GM23338 (cell line): ENCODE data around the gene SUV39H2. TPM values are rescaled to one million over a fixed set of nuclear protein-coding genes. Genes with fewer than 3 reads are reported as not detected.

Source experiments
- ATAC-seq: fragments of 200-7000 bp; cut with Tn5 transposase; 3 replicates; pipeline ENCODE4 v1.9.1; 2020
- DNase-seq: peaks from one replicate; pipeline ENCODE4 v3.0.0-alpha.2; 2015; ENCODE audit warnings: low spot score
- H2AFZ ChIP-seq: fragments of 200-600 bp; sonication (generic); 2 replicates; pipeline ENCODE4 v1.8.0; 2016; ENCODE audit warnings: antibody characterized with exemption, mild to moderate bottlenecking, moderate library complexity
- H3F3A ChIP-seq: fragments of 200-600 bp; sonication (generic); replicated peaks from 2 replicates; pipeline ENCODE4 v1.8.0; 2017; ENCODE audit warnings: antibody characterized with exemption, mixed run types, low read depth
- H3K27ac ChIP-seq: fragments of 200-600 bp; sonication (generic); 2 replicates; pipeline ENCODE4 v1.6.1; 2016; ENCODE audit warnings: low read depth
- H3K27me3 ChIP-seq: fragments of 200-600 bp; sonication (generic); 2 replicates; pipeline ENCODE4 v1.8.0; 2016; ENCODE audit warnings: mild to moderate bottlenecking, mixed run types, moderate library complexity; ENCODE audit not compliant: insufficient read depth
- H3K36me3 ChIP-seq: fragments of 200-600 bp; sonication (generic); 2 replicates; pipeline ENCODE4 v1.8.0; 2016; ENCODE audit warnings: mild to moderate bottlenecking; ENCODE audit not compliant: insufficient read depth
- H3K4me1 ChIP-seq: fragments of 200-600 bp; sonication (generic); 2 replicates; pipeline ENCODE4 v1.8.0; 2016; ENCODE audit warnings: mild to moderate bottlenecking, moderate library complexity; ENCODE audit not compliant: insufficient read depth
- H3K4me2 ChIP-seq: fragments of 200-600 bp; sonication (generic); 2 replicates; pipeline ENCODE4 v1.7.1; 2017; ENCODE audit warnings: mixed run types
- H3K4me3 ChIP-seq: fragments of 200-600 bp; sonication (generic); 2 replicates; pipeline ENCODE4 v1.6.1; 2016; ENCODE audit warnings: mixed run types
- H3K79me2 ChIP-seq: fragments of 200-600 bp; sonication (generic); replicated peaks from 2 replicates; pipeline ENCODE4 v1.8.0; 2017; ENCODE audit warnings: mild to moderate bottlenecking; ENCODE audit not compliant: insufficient read depth
- H3K9me2 ChIP-seq: fragments of 200-600 bp; sonication (generic); 2 replicates; pipeline ENCODE4 v1.8.0; 2017; ENCODE audit not compliant: insufficient read depth
- H4K20me1 ChIP-seq: fragments of 200-600 bp; sonication (generic); replicated peaks from 2 replicates; pipeline ENCODE4 v1.8.0; 2017; ENCODE audit warnings: mild to moderate bottlenecking; ENCODE audit not compliant: insufficient read depth
- H3K27ac Mint-ChIP-seq: 2 replicates; pipeline ENCODE4 v1.8.0; 2020; ENCODE audit warnings: inconsistent platforms, mild to moderate bottlenecking, moderate library complexity, mixed read lengths
- H3K27me3 Mint-ChIP-seq: 3 replicates; pipeline ENCODE4 v1.8.0; 2022; ENCODE audit warnings: low read depth, mild to moderate bottlenecking, moderate library complexity, mixed read lengths, inconsistent platforms; ENCODE audit not compliant: insufficient read depth, poor library complexity
- H3K36me3 Mint-ChIP-seq: 3 replicates; pipeline ENCODE4 v1.8.0; 2021; ENCODE audit warnings: low read depth, mild to moderate bottlenecking, inconsistent platforms, moderate library complexity, mixed read lengths
- H3K4me1 Mint-ChIP-seq: 3 replicates; pipeline ENCODE4 v1.8.0; 2020; ENCODE audit warnings: mild to moderate bottlenecking, inconsistent platforms, mixed read lengths
- H3K4me3 Mint-ChIP-seq: 3 replicates; pipeline ENCODE4 v1.8.0; 2021; ENCODE audit warnings: moderate library complexity, mild to moderate bottlenecking, inconsistent platforms, mixed read lengths
- H3K9me3 Mint-ChIP-seq: 3 replicates; pipeline ENCODE4 v1.8.0; 2020; ENCODE audit warnings: moderate library complexity, mild to moderate bottlenecking, inconsistent platforms, mixed read lengths
- CREB1 ChIP-seq: fragments of 250-450 bp; sonication (Bioruptor Pico); IDR thresholded peaks from 2 replicates; pipeline ENCODE4 v1.5.0; 2020; ENCODE audit warnings: low read depth, mild to moderate bottlenecking, moderate library complexity
- EZH2 ChIP-seq: fragments of 200-600 bp; sonication (generic); IDR thresholded peaks from one replicate; pipeline ENCODE4 v1.8.0; 2017; ENCODE audit warnings: antibody characterized with exemption, mild to moderate bottlenecking, low read depth; ENCODE audit not compliant: unreplicated experiment
- EZH2phosphoT487 ChIP-seq: fragments of 200-600 bp; sonication (generic); IDR thresholded peaks from one replicate; pipeline ENCODE4 v1.8.1; 2018; ENCODE audit warnings: antibody characterized with exemption; ENCODE audit not compliant: unreplicated experiment
- JUNB ChIP-seq: IDR thresholded peaks from one replicate; pipeline ENCODE4 v1.6.1; 2016; ENCODE audit warnings: antibody characterized with exemption; ENCODE audit not compliant: unreplicated experiment
- NANOG ChIP-seq: IDR thresholded peaks from 2 replicates; pipeline ENCODE4 v1.6.1; 2016; ENCODE audit warnings: antibody characterized with exemption, borderline replicate concordance
- POLR2AphosphoS5 ChIP-seq: IDR thresholded peaks from 2 replicates; pipeline ENCODE4 v1.6.1; 2016; ENCODE audit warnings: antibody characterized with exemption, low read depth
- STAT1 ChIP-seq: IDR thresholded peaks from one replicate; pipeline ENCODE4 v1.6.1; 2016; ENCODE audit warnings: antibody characterized with exemption; ENCODE audit not compliant: unreplicated experiment
- ZNF114 ChIP-seq: fragments of 250-450 bp; sonication (Bioruptor Pico); IDR thresholded peaks from 2 replicates; pipeline ENCODE4 v1.5.0; 2020; ENCODE audit warnings: mild to moderate bottlenecking, moderate library complexity
- ZNF331 ChIP-seq: fragments of 250-450 bp; sonication (Bioruptor Pico); IDR thresholded peaks from 2 replicates; pipeline ENCODE4 v1.5.0; 2020; ENCODE audit warnings: low read depth, mild to moderate bottlenecking, moderate library complexity
- polyA plus RNA-seq: library from polyadenylated mRNA; unstranded; fragments of >200 nt; fragmentation: Nextera tagmentation; extraction: Ambion mirVana; gene quantifications from 2 replicates; pipeline ENCODE4 v1.2.1, GENCODE V29; 2016
- total RNA-seq: library from RNA; depleted of rRNA; stranded (reverse); fragments of >200 nt; shearing (Covaris generic); gene quantifications from 2 replicates; pipeline ENCODE4 v1.2.3, GENCODE V29; 2014
- TF ChIP-seq, protein P1 (sequence below): IDR thresholded peaks from one replicate; pipeline ENCODE4 v1.6.1; 2018; ENCODE audit warnings: antibody characterized with exemption; ENCODE audit not compliant: unreplicated experiment
- TF ChIP-seq, protein P2 (sequence below): fragments of 250-450 bp; sonication (Bioruptor Pico); IDR thresholded peaks from 2 replicates; pipeline ENCODE4 v1.5.0; 2020; ENCODE audit warnings: mild to moderate bottlenecking, moderate library complexity
- TF ChIP-seq, protein P3 (sequence below), 2 experiments: fragments of 200-600 bp in 1 of 2; sonication (generic) in 1 of 2; conservative IDR thresholded peaks; 2 replicates each; pipeline versions ENCODE4 v1.5.1 to v1.6.1; 2016 to 2017; ENCODE audit warnings: antibody characterized with exemption in 2 of 2, low read depth in 2 of 2, mild to moderate bottlenecking in 2 of 2, moderate library complexity in 1 of 2
- TF ChIP-seq, protein P4 (sequence below): IDR thresholded peaks from 2 replicates; pipeline ENCODE4 v1.6.1; 2016; ENCODE audit warnings: antibody characterized with exemption

SUV39H2 gene
- total and polyA plus RNA-seq, 2 experiments from 2014 or later: 33.3 to 59.1 TPM

DNA sequence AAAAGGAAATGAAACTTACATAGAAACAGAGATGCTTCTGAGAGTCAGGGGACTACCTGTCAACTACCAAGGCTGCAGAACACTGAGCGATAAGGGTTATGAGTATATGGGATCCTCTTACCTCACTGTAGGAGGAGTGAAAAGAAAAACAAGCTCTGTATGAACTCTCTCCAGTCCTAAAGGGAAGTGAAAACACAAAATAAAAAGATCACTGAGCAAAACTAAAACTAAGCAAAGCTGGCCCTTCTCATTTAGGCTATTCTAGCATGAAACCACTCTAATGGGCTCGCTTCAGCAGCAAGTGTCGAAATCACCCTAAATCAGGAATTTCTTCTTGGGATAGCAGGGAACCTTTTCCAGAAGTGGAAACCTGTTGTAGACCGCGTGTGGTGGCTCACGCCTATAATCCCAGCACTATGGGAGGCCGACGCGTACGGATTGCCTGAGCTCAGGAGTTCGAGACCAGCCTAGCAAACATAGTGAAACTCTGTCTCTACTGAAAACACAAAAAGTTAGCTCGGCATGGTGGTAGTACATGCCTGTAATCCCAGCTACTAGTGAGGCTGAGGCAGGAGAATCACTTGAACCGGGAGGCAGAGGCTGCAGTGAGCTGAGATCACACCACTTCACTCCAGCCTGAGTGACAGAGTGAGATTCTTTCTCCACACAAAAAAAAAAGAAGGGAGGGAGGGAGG lies 48.2 kb downstream of the SUV39H2 start:
- Mint-ChIP-seq H3K27me3 (no peaks in the 10 kb centered on the region), H3K27ac (no peak overlapping the region), H3K9me3 (no peaks in the 10 kb centered on the region), H3K4me1 (no peaks in the 10 kb centered on the region), H3K4me3 (no peak overlapping the region), H3K36me3 (peaks cover 23% of the 10 kb centered on the region)
- H3K79me2 ChIP-seq: no peaks in the 10 kb centered on the region
- DNase-seq (no peak), ATAC-seq (no peak)
- peaks cover 12% of the 10 kb centered on the region; the same call in 1 of the 2 replicates for H3K36me3 ChIP-seq
- H2AFZ ChIP-seq: no peak overlapping the region
- no peak overlapping the region for H3K4me3 ChIP-seq
- H3K4me1 ChIP-seq: no peaks in the 10 kb centered on the region
- no peaks in the 10 kb centered on the region for H3K9me2 ChIP-seq
- TF ChIP-seq, protein P1, sequence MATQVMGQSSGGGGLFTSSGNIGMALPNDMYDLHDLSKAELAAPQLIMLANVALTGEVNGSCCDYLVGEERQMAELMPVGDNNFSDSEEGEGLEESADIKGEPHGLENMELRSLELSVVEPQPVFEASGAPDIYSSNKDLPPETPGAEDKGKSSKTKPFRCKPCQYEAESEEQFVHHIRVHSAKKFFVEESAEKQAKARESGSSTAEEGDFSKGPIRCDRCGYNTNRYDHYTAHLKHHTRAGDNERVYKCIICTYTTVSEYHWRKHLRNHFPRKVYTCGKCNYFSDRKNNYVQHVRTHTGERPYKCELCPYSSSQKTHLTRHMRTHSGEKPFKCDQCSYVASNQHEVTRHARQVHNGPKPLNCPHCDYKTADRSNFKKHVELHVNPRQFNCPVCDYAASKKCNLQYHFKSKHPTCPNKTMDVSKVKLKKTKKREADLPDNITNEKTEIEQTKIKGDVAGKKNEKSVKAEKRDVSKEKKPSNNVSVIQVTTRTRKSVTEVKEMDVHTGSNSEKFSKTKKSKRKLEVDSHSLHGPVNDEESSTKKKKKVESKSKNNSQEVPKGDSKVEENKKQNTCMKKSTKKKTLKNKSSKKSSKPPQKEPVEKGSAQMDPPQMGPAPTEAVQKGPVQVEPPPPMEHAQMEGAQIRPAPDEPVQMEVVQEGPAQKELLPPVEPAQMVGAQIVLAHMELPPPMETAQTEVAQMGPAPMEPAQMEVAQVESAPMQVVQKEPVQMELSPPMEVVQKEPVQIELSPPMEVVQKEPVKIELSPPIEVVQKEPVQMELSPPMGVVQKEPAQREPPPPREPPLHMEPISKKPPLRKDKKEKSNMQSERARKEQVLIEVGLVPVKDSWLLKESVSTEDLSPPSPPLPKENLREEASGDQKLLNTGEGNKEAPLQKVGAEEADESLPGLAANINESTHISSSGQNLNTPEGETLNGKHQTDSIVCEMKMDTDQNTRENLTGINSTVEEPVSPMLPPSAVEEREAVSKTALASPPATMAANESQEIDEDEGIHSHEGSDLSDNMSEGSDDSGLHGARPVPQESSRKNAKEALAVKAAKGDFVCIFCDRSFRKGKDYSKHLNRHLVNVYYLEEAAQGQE: no peak
- TF ChIP-seq, protein P2, sequence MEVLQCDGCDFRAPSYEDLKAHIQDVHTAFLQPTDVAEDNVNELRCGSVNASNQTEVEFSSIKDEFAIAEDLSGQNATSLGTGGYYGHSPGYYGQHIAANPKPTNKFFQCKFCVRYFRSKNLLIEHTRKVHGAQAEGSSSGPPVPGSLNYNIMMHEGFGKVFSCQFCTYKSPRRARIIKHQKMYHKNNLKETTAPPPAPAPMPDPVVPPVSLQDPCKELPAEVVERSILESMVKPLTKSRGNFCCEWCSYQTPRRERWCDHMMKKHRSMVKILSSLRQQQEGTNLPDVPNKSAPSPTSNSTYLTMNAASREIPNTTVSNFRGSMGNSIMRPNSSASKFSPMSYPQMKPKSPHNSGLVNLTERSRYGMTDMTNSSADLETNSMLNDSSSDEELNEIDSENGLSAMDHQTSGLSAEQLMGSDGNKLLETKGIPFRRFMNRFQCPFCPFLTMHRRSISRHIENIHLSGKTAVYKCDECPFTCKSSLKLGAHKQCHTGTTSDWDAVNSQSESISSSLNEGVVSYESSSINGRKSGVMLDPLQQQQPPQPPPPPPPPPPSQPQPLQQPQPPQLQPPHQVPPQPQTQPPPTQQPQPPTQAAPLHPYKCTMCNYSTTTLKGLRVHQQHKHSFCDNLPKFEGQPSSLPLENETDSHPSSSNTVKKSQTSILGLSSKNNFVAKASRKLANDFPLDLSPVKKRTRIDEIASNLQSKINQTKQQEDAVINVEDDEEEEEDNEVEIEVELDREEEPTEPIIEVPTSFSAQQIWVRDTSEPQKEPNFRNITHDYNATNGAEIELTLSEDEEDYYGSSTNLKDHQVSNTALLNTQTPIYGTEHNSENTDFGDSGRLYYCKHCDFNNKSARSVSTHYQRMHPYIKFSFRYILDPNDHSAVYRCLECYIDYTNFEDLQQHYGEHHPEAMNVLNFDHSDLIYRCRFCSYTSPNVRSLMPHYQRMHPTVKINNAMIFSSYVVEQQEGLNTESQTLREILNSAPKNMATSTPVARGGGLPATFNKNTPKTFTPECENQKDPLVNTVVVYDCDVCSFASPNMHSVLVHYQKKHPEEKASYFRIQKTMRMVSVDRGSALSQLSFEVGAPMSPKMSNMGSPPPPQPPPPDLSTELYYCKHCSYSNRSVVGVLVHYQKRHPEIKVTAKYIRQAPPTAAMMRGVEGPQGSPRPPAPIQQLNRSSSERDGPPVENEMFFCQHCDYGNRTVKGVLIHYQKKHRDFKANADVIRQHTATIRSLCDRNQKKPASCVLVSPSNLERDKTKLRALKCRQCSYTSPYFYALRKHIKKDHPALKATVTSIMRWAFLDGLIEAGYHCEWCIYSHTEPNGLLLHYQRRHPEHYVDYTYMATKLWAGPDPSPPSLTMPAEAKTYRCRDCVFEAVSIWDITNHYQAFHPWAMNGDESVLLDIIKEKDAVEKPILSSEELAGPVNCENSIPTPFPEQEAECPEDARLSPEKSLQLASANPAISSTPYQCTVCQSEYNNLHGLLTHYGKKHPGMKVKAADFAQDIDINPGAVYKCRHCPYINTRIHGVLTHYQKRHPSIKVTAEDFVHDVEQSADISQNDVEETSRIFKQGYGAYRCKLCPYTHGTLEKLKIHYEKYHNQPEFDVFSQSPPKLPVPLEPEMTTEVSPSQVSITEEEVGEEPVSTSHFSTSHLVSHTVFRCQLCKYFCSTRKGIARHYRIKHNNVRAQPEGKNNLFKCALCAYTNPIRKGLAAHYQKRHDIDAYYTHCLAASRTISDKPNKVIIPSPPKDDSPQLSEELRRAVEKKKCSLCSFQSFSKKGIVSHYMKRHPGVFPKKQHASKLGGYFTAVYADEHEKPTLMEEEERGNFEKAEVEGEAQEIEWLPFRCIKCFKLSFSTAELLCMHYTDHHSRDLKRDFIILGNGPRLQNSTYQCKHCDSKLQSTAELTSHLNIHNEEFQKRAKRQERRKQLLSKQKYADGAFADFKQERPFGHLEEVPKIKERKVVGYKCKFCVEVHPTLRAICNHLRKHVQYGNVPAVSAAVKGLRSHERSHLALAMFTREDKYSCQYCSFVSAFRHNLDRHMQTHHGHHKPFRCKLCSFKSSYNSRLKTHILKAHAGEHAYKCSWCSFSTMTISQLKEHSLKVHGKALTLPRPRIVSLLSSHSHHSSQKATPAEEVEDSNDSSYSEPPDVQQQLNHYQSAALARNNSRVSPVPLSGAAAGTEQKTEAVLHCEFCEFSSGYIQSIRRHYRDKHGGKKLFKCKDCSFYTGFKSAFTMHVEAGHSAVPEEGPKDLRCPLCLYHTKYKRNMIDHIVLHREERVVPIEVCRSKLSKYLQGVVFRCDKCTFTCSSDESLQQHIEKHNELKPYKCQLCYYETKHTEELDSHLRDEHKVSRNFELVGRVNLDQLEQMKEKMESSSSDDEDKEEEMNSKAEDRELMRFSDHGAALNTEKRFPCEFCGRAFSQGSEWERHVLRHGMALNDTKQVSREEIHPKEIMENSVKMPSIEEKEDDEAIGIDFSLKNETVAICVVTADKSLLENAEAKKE (CRISPR knock-in tag): no peak
- TF ChIP-seq STAT1 (no peak), NANOG (no peak), POLR2AphosphoS5 (no peak), CREB1 (CRISPR knock-in tag) (no peak), ZNF114 (CRISPR knock-in tag) (no peak), EZH2phosphoT487 (no peak), JUNB (no peak), ZNF331 (no peak), EZH2 (no peak)
- TF ChIP-seq, protein P3, sequence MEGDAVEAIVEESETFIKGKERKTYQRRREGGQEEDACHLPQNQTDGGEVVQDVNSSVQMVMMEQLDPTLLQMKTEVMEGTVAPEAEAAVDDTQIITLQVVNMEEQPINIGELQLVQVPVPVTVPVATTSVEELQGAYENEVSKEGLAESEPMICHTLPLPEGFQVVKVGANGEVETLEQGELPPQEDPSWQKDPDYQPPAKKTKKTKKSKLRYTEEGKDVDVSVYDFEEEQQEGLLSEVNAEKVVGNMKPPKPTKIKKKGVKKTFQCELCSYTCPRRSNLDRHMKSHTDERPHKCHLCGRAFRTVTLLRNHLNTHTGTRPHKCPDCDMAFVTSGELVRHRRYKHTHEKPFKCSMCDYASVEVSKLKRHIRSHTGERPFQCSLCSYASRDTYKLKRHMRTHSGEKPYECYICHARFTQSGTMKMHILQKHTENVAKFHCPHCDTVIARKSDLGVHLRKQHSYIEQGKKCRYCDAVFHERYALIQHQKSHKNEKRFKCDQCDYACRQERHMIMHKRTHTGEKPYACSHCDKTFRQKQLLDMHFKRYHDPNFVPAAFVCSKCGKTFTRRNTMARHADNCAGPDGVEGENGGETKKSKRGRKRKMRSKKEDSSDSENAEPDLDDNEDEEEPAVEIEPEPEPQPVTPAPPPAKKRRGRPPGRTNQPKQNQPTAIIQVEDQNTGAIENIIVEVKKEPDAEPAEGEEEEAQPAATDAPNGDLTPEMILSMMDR (conservative IDR thresholded peaks at IDR 0.05; ENCODE audit: low read depth in 2 of 2): no peak
- TF ChIP-seq, protein P4, sequence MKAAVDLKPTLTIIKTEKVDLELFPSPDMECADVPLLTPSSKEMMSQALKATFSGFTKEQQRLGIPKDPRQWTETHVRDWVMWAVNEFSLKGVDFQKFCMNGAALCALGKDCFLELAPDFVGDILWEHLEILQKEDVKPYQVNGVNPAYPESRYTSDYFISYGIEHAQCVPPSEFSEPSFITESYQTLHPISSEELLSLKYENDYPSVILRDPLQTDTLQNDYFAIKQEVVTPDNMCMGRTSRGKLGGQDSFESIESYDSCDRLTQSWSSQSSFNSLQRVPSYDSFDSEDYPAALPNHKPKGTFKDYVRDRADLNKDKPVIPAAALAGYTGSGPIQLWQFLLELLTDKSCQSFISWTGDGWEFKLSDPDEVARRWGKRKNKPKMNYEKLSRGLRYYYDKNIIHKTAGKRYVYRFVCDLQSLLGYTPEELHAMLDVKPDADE: no peak
- no peaks in the 10 kb centered on the region for H3F3A ChIP-seq
- no peaks in the 10 kb centered on the region for H4K20me1 ChIP-seq
- no peaks in the 10 kb centered on the region for H3K27me3 ChIP-seq
- H3K4me2 ChIP-seq: no peak overlapping the region
- H3K27ac ChIP-seq: no peak overlapping the region
